ENCODE results near the gene TEX14.

TEX14 gene

DNA sequence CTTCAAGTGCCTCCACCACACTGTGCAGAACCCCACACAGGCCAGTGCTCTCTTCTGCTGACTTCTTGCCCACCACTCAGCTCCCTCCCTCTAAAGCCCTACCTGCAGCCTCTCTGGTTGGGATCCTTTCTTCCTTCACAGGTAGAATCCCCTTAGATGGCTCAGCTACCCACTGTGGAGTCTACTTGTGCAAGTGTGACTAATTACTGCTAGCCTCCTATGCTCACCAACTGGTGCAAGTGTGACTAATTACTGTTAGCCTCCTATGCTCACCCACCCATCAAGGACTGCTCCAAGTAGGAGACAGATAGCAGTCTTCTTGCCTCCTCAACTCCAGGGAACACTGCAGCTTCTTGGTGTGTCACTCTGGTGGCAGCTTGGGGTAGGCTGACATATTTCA lies 43.6 kb downstream of the TEX14 start:
- no peak for DNase-seq

DNA sequence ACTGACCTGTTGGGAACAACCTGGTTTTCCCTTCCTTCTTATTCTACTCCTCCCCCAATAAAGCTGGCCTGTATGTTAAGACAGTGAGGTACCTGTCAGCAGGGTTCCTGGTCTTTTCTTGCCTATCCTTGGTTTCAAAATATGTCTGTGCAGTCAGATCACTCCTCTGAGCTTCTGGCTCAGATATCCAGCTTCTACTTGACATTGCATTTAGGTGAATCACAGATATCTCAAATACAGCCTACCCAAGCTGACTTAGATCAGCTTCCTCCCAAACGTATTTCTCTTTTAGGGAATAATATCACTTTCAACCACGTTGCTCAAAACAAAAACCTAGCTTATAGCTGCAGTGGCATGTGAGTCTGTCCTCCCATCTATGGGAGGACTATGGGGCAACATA lies 48.7 kb downstream of the TEX14 start:
- DNase-seq: no peak

DNA sequence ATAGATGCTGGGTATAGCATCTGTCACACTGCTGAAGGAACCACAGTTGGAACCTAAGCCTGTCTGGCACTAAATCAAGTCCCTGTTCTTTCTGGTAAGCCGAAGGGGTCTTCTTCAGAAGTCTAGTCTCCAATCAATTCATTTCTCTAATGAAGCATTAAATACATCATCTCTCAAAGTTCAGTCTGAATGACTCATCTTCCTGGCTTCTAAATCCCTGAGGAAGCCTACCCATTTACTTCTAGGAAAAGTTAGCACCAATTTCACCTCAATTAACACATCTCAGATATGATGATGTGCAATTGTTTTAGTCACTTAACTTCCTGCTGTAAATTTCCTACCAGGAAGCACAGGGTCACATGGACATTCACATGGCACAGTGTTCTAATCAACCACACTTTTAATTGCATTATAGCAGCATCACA lies 49.9 kb downstream of the TEX14 start:
- no peak for DNase-seq

DNA sequence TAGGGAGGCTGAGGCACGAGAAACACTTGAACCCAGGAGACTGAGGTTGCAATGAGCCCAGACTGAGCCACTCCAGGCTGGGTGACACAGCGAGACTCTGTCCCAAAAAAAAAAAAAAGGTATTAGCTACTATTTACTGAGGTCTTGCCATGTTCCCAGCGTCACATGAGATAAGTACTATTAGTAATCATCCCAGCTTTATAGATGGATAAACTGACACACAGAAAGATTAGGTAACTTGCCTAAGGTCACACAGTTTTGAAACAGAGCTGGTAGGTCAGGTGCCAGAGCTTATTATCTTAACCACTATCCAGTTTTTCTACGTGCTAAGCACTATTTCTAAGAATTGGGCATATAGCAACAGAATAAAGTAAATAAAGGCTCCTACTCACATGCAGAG lies 51.6 kb downstream of the TEX14 start:
- no peak for DNase-seq

DNA sequence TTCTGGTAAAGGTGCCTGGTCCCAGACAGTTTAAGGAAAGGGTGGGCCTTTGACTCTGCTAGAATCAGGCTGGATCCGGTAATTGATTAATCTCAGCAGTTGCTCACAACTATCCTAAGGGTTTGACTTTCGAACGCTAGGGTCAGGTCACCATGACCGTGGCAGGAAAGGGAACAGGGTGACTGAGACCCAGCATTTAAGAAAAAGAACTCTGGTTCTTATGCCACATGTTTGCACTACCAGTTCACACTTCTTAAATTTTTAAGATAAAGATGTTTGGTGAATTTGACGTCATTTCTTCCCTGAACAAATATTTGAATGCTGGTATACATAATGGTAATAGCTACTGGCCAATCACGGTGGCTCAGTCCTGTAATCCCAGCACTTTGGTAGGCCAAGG lies 52.2 kb downstream of the TEX14 start:
- no peak for DNase-seq

DNA sequence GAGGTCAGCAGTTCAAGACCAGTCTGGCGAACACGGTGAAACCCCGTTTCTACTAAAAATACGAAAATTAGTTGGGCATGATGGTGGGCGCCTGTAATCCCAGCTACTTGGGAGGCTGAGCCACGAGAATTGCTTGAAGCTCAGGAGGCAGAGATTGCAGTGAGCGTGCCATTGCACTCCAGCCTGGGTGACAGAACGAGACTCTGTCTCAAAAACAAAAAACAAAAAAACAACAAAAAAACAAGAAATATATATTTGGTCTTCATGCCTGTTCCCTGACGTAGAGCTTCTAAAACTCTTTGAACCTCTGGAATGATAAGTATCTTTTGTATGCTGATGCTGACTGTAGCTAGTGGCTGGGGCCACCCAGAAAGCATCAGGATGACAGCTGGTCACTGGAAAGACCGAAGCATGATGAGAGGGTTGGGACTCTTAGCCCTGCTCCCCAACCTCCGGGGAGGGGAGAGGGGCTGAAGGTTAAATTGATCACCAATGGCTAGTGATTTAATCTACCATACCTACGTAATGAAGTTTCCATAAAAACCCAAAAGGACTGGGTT lies 54.8 kb downstream of the TEX14 start:
- no peak for DNase-seq

DNA sequence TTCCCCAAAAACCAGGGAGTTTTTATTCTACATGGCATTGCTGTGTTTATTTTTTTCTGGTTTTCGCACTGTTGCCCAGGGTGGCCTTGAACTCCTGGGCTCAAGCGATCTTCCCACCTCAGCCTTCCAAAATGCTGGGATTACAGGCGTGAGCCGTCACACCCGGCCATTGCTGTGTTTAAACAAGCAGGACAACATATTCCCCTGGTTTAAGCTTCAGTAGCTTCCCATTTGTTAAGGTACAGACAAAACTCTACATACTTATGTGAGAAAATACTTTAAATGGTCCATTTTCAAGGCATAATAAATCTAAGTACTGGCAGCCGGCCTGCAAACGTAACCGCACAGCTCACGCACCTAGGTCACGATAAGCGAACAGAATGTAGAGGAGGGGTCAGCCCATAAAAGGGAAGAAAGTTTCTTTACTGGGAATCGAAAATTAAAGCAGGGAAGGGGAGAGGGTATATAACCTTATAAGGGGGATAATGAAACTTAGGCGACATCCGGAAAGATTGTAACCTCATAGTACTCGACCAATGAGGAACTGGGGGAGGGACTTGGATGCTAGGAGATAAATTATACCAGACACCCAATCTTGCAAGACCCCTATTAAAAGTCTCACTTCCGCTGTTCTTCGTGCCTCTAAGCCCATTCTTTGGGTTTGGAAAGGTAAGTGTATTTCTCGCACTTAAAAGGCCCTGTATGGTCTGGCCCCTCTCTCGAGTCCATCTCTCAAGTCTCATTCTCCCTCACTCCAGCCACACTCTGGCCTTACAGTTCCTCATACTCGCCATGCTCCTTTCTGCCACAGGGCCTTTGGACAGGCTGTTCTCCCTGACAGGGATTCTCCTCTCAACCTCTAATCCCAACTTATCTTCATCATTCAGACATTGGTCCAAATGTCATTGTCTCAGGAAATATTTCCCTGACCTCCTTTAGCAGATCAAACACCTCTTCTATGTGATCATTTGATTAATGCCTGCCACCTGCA lies 59.2 kb downstream of the TEX14 start:
- no peak for DNase-seq

DNA sequence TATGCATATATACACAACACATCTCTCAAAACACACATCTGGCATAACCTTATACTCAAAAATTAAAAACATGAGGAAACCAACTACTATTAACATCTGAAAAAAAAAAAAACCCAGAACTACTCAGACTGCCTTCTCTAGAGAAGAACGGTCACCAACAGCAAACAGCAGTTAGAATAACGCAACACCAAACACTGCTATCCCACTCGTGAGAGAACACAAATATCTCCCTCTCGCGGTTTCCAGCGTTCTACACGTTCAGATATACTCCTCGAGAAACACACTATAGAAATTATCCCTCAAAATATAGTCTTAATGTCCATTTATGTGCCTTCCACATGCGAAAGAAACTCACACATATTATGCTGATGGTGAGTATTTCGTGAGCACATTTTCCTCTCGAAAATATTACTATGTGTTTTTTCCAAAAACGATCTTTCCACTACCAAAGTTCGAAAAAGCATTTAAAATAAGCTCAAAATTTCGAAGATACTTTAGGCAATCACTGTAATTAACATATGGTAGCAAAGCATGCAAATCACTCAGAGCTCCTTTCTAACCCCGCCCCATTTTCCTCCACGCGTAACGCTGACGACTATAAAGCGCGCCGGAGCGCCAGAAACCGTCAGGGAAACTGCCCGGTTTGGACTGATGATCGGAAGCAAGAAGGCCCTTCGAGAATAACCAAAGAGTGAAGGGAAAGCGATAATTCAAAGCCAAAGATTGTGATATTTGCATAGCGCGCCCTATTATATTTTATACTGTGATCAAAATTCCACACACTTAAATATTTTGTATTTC lies 60.1 kb downstream of the TEX14 start:
- DNase-seq: peak; percentile 98 to 99

DNA sequence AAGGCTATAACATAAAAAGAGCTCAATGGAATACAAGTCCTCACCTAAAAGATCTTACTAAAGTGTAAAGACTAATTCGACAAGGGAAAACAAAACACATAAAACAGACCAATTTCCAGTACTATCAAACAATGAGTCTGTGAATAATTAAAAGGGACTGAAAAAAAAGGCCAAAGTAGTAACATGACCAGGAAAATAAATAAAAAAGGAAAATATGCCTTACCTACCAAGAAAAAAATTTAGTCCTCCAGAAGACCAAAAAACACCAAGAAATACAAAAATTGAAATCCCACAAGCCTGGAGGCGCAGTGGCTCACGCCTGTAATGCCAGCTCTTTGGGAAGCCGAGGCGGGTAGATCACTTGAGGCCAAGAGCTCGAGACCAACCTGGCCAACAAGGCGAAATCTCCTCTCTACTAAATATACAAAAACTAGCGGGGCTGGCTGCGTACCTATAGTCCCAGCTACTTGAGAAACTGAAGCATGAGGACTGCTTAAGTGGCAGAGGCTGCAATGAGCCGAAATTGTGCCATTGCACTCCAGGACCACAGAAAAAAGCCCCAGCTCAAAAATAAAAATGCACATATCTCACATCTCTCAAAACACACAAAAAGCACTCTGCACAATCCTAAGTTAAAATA lies 60.8 kb downstream of the TEX14 start:
- DNase-seq: no peak

DNA sequence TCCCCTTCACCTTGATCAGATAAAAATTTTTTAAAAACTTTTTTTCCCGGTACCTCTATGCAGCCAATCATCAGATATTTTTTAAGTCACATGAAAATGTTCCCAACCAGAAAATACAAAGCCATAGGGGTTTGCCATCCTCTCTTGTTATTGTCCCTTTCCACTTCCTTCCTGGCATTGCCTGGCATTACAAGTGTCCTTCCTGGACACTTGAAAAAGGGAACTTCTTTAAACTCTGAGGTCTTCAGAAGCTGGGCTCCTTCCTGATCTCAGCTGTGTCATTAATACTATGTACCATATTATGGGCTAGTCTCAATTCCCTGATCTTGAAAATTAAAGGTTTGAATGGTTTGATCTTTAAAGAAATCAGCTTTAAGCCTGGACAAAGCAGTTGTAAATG lies 64.9 kb downstream of the TEX14 start:
- DNase-seq: no peak

DNA sequence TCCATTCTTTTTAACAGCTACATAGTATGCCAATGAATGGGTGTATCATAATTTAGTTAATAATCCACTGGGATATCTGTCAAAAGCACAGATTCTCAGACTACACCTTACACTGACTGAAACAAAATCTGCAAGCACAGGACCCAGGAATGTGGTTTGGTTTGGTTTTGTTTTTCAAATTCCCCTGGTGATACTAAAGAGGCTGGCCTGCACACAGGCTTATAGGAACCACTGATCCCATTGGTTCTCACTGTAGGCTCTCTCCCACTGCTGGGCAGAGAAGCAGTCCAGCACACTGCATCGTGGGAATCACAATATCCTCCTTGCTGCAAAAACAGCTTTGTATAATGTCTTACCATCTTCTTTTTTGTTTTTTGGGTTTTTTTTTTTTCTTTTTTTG lies 67.1 kb downstream of the TEX14 start:
- DNase-seq: no peak

DNA sequence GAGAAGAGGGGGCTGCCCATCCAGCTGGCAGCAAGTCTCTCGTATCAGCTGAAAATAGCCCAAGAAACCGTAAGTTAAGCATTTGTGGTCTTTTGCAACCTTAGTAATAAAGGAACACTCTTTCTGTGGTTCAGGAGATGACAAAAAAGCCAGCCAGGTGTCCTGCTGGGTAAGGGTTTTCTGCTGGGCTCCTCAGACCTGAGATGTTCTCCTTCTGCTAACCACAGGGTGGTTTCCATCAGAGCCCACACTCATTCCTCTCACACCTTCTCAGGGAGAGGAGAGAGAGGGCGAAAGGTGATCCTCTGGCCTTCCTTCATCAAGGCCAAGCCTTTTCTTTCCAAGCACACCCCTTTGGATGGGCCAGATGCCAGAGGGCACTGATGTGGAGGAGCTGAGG lies 70.7 kb downstream of the TEX14 start:
- DNase-seq: no peak

DNA sequence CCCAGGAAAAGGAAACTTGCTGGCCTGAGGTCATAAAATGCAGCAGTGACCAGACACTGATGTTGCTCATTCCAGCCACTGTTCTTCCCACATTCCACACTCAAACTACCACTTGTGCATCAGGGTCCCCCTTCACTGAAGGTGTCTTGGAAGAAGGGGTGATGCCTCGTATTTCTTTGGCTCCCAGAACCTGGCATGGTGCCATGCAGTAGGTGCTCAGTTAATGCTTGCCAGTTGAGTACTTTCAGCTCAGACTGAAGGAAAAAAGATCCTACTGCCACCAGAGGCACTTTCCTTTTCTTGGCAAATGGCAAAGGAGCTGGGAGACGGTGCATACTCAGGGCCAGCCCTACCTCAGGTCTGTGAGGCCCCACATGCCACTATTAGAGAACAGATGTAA lies 73.5 kb downstream of the TEX14 start:
- DNase-seq: no peak

DNA sequence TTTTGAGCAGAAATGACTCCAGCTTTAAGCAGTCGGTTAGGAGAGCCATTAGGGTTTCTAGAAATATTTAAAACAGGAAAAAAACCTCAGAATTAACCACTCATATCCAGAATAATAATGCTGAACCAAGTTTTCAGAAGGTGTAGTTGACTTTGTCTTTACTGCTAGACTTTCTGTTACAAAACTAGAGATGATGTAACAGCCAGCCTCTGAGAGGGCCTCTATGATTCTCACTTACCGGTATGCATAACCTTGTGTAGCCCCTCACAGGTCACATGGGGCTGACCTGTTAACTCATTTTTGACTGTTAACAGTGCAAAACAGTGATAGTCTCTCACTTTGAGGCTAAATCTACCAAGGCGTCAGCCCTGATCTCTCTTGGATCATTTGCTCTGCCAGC lies 74.3 kb downstream of the TEX14 start:
- no peak for DNase-seq

DNA sequence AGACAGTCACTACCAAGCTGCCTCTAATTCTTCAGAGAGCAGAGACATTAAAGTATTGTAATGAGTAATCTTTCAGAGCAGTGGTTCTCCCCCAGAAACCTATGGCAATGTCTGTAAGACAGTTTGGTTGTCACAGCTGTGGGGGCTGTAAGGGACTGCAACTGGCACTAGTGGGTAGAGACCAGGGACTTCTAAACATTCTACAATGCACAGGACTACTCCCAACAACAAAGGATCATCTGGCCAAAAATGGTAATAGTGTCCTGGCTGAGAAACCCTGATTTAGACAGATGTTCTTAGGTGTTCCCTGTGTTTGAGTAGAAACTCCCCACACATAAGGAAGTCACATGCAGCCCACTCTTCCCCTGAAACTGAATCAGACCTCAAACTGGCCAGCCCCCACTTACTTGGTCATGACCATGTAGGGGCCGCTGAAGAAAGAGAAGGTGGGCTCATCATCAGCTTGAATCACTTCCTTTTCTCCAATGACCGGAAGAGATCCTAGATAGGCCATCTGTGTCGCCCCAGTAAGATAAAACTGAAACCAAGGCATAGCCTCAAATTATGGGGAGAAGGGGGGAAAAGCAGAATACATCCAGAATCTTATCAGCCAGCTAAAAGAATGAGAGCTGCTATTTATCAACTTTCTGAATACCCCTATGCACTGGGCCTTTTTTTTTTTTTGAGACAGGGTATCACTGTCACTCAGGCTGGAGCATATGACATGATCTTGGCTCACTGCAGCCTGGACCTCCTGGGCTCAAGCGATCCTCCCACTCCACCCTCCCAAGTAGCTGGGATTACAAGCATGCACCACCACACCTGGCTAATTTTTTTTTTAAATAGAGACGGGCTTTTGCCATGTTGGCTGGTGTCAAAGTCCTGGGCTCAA lies 75.8 kb downstream of the TEX14 start:
- DNase-seq: no peak

DNA sequence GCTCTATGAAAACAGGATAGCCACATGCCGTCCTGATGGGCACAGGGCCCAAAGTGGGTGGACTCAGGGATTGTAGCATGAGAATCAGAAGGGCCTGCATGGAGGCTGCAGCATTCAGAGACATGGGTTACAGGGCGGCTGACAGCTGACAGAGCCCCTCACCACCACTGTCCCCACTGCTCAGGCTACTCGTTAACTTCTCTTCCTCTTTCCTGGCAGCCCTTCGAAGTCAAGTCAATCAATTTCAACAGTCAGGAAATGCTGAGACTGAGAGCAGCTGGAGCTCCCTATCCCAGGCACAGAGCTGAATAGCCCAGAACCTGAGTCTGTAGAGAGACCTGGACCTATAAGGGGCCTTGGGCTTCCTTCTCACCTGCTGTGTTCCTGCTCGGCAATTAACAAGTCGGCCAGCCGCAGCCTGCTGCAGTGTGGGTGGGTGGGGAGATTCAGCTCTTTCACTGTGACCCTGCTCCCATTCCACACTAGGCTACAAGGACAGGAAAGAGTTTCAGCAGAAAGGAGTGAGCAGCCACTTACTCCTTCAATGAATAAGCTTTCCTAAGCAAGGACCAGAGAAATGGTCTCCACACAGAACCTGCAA lies 76.9 kb downstream of the TEX14 start:
- DNase-seq: no peak

DNA sequence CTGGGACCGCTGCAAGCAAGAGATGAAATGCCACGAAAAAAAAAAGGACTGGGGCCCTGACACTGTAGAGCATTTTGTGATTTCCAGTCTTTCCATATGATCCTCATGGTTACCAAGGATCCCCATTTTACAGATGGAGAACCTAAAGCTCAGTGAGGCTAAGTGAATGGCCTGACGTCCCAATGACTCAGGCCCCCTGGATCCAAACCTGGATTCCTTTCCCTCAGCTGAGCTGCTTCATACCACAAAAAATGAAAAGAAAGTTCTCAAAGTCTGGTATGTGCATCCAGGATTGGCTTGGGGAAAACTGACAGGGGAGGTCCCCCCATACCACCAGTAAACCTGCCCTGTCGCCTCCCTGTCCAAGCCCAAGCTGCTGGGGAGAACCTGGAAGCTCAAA lies 80.5 kb downstream of the TEX14 start:
- DNase-seq: no peak

DNA sequence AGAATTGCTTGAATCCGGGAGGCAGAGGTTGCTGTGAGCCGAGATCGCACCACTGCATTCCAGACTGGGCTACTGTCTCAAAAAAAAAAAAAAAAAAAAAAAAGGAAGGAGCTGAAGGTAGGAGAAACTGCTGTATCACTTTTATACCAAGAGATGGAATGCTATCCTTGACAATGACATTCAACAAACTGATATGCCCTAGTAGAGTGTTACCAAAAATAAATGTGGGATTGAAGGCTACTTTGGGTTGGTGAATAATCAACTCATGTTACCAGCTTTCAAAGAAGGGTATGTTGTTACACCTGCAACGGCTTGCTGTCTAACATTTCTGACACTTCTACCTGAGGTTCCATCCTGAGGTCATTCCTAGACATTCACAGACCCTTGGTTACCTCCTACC lies 84.9 kb downstream of the TEX14 start:
- no peak for DNase-seq

DNA sequence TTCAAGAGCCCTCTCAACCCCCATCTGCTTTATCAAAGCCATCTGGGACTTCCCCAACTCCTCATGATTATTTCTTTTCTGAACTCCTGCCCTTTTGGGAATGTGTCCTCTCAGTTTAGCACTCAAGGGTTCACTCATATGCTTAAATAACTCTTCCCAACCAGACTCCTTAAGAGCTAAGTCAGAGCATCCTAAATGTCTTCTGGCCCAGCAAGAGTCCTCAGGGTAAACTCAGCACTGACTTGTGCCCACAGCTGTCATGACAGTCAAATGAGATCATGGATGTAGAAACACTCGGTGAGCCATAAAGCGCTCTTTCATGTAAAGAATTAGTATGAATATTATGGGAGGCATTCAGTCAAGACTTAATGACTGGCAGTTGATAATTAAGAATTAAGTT lies 85.9 kb downstream of the TEX14 start:
- no peak for DNase-seq

DNA sequence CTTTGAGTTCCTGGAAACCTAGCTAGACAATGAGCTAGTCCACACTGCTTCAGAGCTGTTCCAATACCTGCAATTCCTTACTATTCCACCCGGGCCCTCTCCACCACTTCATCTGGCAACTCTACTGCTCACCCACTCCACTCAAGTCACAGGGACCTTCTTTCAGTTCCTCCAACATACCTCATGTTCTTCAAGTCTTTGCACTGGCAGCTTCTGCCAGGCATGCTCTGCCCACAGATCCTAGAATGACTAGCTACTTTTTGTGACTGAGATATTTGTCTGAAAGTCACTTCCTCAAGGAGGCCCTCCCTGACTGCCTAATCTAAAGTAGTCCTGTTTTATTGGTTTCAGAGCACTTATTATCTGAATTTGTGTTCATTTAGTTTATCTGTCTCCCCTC lies 86.4 kb downstream of the TEX14 start:
- DNase-seq: no peak

DNA sequence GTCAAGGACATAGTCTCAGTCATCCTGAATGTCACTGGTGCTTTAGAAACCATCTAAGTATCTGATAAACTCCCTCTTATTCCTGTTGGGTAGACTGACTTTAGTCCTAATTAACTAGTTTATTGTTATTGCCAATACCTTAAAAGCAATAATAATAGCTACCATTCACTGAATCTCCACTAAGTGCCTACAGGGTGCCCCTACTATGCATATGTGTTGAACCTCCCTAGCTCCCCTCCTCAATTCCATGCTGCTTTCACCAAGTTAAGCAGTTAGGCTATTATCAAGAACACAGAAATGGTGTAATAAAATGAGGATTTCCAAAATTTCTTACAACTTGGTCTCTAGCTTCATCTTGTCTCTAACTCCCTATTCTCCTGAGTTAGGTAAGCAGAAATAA lies 89.9 kb downstream of the TEX14 start:
- DNase-seq: no peak

DNA sequence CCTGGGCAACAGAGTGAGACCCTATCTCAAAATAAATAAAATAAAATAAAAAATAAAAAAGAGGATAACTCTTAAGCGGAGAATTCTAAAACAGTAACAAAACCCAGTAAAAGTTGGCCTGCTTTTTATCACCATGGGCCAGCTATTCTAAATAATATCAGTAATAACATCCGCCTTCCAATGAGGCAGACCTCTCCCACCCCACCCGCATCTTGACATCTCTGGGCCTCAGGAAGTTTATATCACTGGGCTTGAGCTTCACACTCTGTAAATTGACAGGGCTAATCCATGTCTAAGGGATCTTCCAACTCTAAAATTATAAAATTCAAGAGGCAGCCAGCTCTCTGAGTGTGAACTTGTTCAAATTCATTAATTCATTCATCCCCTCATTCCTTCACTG lies 94.5 kb downstream of the TEX14 start:
- no peak for DNase-seq
